Fibroblast of lung (primary cell): ENCODE results near the gene CFAP410. TPM values are rescaled to one million over a fixed set of nuclear protein-coding genes. Genes with fewer than 3 reads are reported as not detected.

Experiments used
- DNase-seq, 2 donors: peaks; one replicate each; pipeline versions ENCODE4 v3.0.0 to v3.0.0-alpha.2; 2010; ENCODE audit warnings: low read depth in 2 of 2
- H2AFZ ChIP-seq: 2 replicates; pipeline ENCODE4 v1.5.1; 2012; ENCODE audit warnings: low read length, control low read depth, inconsistent platforms
- H3K27ac ChIP-seq: 2 replicates; pipeline ENCODE4 v1.5.1; 2011; ENCODE audit warnings: low read length, control low read depth; ENCODE audit not compliant: insufficient read depth
- H3K27me3 ChIP-seq: 2 replicates; pipeline ENCODE4 v1.5.1; 2011; ENCODE audit warnings: mild to moderate bottlenecking, low read length; ENCODE audit not compliant: control insufficient read depth, insufficient read depth
- H3K36me3 ChIP-seq: 2 replicates; pipeline ENCODE4 v1.5.1; 2011; ENCODE audit warnings: low read length; ENCODE audit not compliant: control insufficient read depth, insufficient read depth
- H3K4me1 ChIP-seq: 2 replicates; pipeline ENCODE4 v1.5.1; 2011; ENCODE audit warnings: low read length; ENCODE audit not compliant: control insufficient read depth, insufficient read depth; ENCODE audit errors: extremely low read depth
- H3K4me2 ChIP-seq: 2 replicates; pipeline ENCODE4 v1.5.1; 2011; ENCODE audit warnings: low read length, control low read depth; ENCODE audit not compliant: insufficient read depth; ENCODE audit errors: extremely low read depth
- H3K4me3 ChIP-seq, 4 experiments: fragments of 200-600 bp in 1 of 4; sonication (generic) in 1 of 4; replicated peaks in 1 of 4; 2 replicates each; pipeline ENCODE4 v1.5.1; 2011 to 2016; ENCODE audit warnings: low read length in 4 of 4, low read depth in 3 of 4, mild to moderate bottlenecking in 3 of 4, control low read depth in 2 of 4, inconsistent platforms in 1 of 4, mixed read lengths in 1 of 4; ENCODE audit not compliant: insufficient read depth in 1 of 4; ENCODE audit errors: control extremely low read depth in 1 of 4
- H3K79me2 ChIP-seq: 2 replicates; pipeline ENCODE4 v1.5.1; 2012; ENCODE audit warnings: mild to moderate bottlenecking, low read length, inconsistent platforms; ENCODE audit not compliant: control insufficient read depth, insufficient read depth
- H3K9ac ChIP-seq: 2 replicates; pipeline ENCODE4 v1.5.1; 2011; ENCODE audit warnings: mild to moderate bottlenecking, low read length, control low read depth; ENCODE audit not compliant: insufficient read depth
- H3K9me3 ChIP-seq: 2 replicates; pipeline ENCODE4 v1.5.1; 2012; ENCODE audit warnings: low read depth, low read length; ENCODE audit not compliant: control insufficient read depth, insufficient read depth
- H4K20me1 ChIP-seq: 2 replicates; pipeline ENCODE4 v1.5.1; 2011; ENCODE audit warnings: low read length; ENCODE audit not compliant: control insufficient read depth, insufficient read depth; ENCODE audit errors: extremely low read depth
- EZH2 ChIP-seq: IDR thresholded peaks from 2 replicates; pipeline ENCODE4 v1.5.1; 2012; ENCODE audit warnings: low read length, control low read depth, mild to moderate bottlenecking; ENCODE audit errors: missing control alignments
- polyA plus RNA-seq, 2 donors: library from polyadenylated mRNA; depleted of rRNA in 1 of 2; stranded (reverse) in 1 of 2; unstranded in 1 of 2; fragments of >200 nt; gene quantifications; 2 replicates each; pipeline ENCODE4 v1.2.1, GENCODE V29; 2011 to 2012; ENCODE audit warnings: missing spikeins in 1 of 2
- total RNA-seq: library from RNA; depleted of rRNA; stranded (reverse); fragments of >200 nt; gene quantifications from 2 replicates; pipeline ENCODE4 v1.2.1, GENCODE V29; 2014
- TF ChIP-seq, protein P1 (sequence below), 2 donors: IDR thresholded peaks in 1 of 2; conservative IDR thresholded peaks in 1 of 2; 1 replicate in 1 of 2; 2 replicates in 1 of 2; pipeline ENCODE4 v1.5.1; 2011 to 2012; ENCODE audit warnings: low read length in 2 of 2, control low read depth in 1 of 2, inconsistent platforms in 1 of 2, low read depth in 1 of 2, mild to moderate bottlenecking in 1 of 2

The CFAP410 gene
- total and polyA plus RNA-seq, 2 donors (not counting 1 experiment from before 2014, with no cell fraction given) = 4.9 to 7.1 TPM

DNA sequence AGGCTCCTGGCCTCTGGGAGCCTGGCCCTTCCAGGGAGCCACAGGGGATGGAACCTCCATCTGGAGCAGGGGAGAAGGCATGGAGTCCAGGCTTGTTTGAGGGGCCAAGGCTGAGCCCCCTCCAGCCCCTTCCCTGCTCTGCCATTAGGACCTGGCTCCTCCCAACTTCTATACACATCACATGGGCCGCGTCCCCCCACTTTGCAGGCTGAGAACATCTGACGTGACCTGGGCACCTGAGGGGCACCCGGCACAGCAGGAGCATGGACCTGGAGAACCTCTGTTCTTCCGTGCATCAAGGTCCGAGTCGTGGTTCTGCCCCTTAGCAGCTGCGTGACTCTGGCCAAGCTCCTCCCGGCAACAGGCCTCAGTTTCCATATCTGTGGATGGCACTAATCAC is 57.4 kb downstream of the CFAP410 start:
- no peak for TF ChIP-seq EZH2
- TF ChIP-seq, protein P1, sequence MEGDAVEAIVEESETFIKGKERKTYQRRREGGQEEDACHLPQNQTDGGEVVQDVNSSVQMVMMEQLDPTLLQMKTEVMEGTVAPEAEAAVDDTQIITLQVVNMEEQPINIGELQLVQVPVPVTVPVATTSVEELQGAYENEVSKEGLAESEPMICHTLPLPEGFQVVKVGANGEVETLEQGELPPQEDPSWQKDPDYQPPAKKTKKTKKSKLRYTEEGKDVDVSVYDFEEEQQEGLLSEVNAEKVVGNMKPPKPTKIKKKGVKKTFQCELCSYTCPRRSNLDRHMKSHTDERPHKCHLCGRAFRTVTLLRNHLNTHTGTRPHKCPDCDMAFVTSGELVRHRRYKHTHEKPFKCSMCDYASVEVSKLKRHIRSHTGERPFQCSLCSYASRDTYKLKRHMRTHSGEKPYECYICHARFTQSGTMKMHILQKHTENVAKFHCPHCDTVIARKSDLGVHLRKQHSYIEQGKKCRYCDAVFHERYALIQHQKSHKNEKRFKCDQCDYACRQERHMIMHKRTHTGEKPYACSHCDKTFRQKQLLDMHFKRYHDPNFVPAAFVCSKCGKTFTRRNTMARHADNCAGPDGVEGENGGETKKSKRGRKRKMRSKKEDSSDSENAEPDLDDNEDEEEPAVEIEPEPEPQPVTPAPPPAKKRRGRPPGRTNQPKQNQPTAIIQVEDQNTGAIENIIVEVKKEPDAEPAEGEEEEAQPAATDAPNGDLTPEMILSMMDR (conservative IDR thresholded peaks at IDR 0.05 in 1 of 2, IDR thresholded peaks at IDR 0.05 in 1 of 2; ENCODE audit: low read depth in 1 of 2, low read length in 2 of 2) = no peak
- H3K79me2 ChIP-seq = no peaks in the 10 kb centered on the region
- H2AFZ ChIP-seq = no peak overlapping the region
- H4K20me1 ChIP-seq = no peaks in the 10 kb centered on the region
- H3K9ac ChIP-seq = no peak overlapping the region
- no peak overlapping the region for H3K27ac ChIP-seq
- no peaks in the 10 kb centered on the region for H3K36me3 ChIP-seq
- H3K4me1 ChIP-seq = no peaks in the 10 kb centered on the region
- H3K4me2 ChIP-seq = no peak overlapping the region
- no peaks in the 10 kb centered on the region for H3K27me3 ChIP-seq
- H3K9me3 ChIP-seq = no peaks in the 10 kb centered on the region
- no peak for DNase-seq
- H3K4me3 ChIP-seq = no peak overlapping the region

GRCh38 chr21:44279354-44280260 is 59.6 kb downstream of the CFAP410 start:
- no peaks in the 10 kb centered on the region for H3K9me3 ChIP-seq
- H3K27me3 ChIP-seq = peaks cover 2% of the 10 kb centered on the region
- H4K20me1 ChIP-seq = no peaks in the 10 kb centered on the region
- H3K4me3 ChIP-seq = no peak overlapping the region
- H3K9ac ChIP-seq = no peak overlapping the region
- no peaks in the 10 kb centered on the region for H3K36me3 ChIP-seq
- no peak overlapping the region for H3K4me2 ChIP-seq
- no peaks in the 10 kb centered on the region for H3K79me2 ChIP-seq
- TF ChIP-seq, protein P1 (conservative IDR thresholded peaks at IDR 0.05 in 1 of 2, IDR thresholded peaks at IDR 0.05 in 1 of 2; ENCODE audit: low read depth in 1 of 2, low read length in 2 of 2) = no peak
- TF ChIP-seq EZH2 = no peak
- no peaks in the 10 kb centered on the region for H3K4me1 ChIP-seq
- no peak overlapping the region for H2AFZ ChIP-seq
- no peak overlapping the region for H3K27ac ChIP-seq
- DNase-seq = no peak

Other genes with a start within 250 kb of the CFAP410 start
- 3.8 and 37.0 TPM in 2 replicates for gene PWP2, start 232.0 kb downstream of the CFAP410 start, total RNA-seq
- gene PWP2, start 232.0 kb downstream of the CFAP410 start, polyA plus RNA-seq = 1.9 and 5.1 TPM in 2 replicates
- gene GATD3, start 205.7 kb downstream of the CFAP410 start, total RNA-seq = 20.8 and 38.5 TPM in 2 replicates
- 11.3 and 18.9 TPM in 2 replicates for gene GATD3, start 205.7 kb downstream of the CFAP410 start, polyA plus RNA-seq
- under 0.01 TPM in 2 replicates for gene ICOSLG, start 98.4 kb downstream of the CFAP410 start, total RNA-seq
- gene ICOSLG, start 98.4 kb downstream of the CFAP410 start, polyA plus RNA-seq = 0.05 TPM in 1 of 2 replicates, not detected in the other
- gene DNMT3L, start 77.5 kb downstream of the CFAP410 start, total RNA-seq = not detected in 2 replicates
- gene DNMT3L, start 77.5 kb downstream of the CFAP410 start, polyA plus RNA-seq = not detected in 2 replicates
- not detected in 2 replicates for gene AIRE, start 53.5 kb downstream of the CFAP410 start, total RNA-seq
- gene AIRE, start 53.5 kb downstream of the CFAP410 start, polyA plus RNA-seq = not detected in 2 replicates
- 125 and 135 TPM in 2 replicates for gene PFKL, start 39.3 kb downstream of the CFAP410 start, total RNA-seq
- gene PFKL, start 39.3 kb downstream of the CFAP410 start, polyA plus RNA-seq = 54.8 and 59.8 TPM in 2 replicates
- not detected in 2 replicates for gene TRPM2, start 14.2 kb upstream of the CFAP410 start, total RNA-seq
- gene TRPM2, start 14.2 kb upstream of the CFAP410 start, polyA plus RNA-seq = not detected in 2 replicates
- 0.26 and 0.50 TPM in 2 replicates for gene LRRC3, start 116.1 kb upstream of the CFAP410 start, total RNA-seq
- 0.43 and 0.52 TPM in 2 replicates for gene LRRC3, start 116.1 kb upstream of the CFAP410 start, polyA plus RNA-seq
- gene KRTAP10-1, start 200.8 kb upstream of the CFAP410 start, total RNA-seq = not detected in 2 replicates
- not detected in 2 replicates for gene KRTAP10-1, start 200.8 kb upstream of the CFAP410 start, polyA plus RNA-seq
- not detected in 2 replicates for gene KRTAP10-2, start 212.1 kb upstream of the CFAP410 start, total RNA-seq
- gene KRTAP10-2, start 212.1 kb upstream of the CFAP410 start, polyA plus RNA-seq = not detected in 2 replicates
- gene KRTAP10-3, start 219.4 kb upstream of the CFAP410 start, total RNA-seq = not detected in 2 replicates
- gene KRTAP10-3, start 219.4 kb upstream of the CFAP410 start, polyA plus RNA-seq = not detected in 2 replicates
- gene KRTAP10-4, start 234.3 kb upstream of the CFAP410 start, total RNA-seq = not detected in 2 replicates
- gene KRTAP10-4, start 234.3 kb upstream of the CFAP410 start, polyA plus RNA-seq = not detected in 2 replicates
- gene KRTAP10-5, start 241.2 kb upstream of the CFAP410 start, total RNA-seq = not detected in 2 replicates
- gene KRTAP10-5, start 241.2 kb upstream of the CFAP410 start, polyA plus RNA-seq = not detected in 2 replicates